H9 (cell line): ENCODE results near the gene CASK. TPM values are rescaled to one million over a fixed set of nuclear protein-coding genes. Genes with fewer than 3 reads are reported as not detected.

Source experiments
- DNase-seq: peaks from one replicate; pipeline ENCODE4 v3.0.0-alpha.2; 2017
- H2AFZ ChIP-seq: one replicate; pipeline ENCODE4 v1.6.1; 2013; ENCODE audit warnings: mild to moderate bottlenecking, low read length, control low read depth, moderate library complexity
- H2AK5ac ChIP-seq: 2 replicates; pipeline ENCODE4 v1.6.1; 2013; ENCODE audit warnings: low read length, control low read depth, mixed read lengths; ENCODE audit not compliant: insufficient read length
- H2BK120ac ChIP-seq: one replicate; pipeline ENCODE4 v1.6.1; 2013; ENCODE audit warnings: low read depth, mild to moderate bottlenecking, low read length, control low read depth, inconsistent platforms; ENCODE audit not compliant: poor library complexity, severe bottlenecking
- H2BK12ac ChIP-seq: 2 replicates; pipeline ENCODE4 v1.6.1; 2013; ENCODE audit warnings: low read length, control low read depth, mixed read lengths, low read depth; ENCODE audit not compliant: insufficient read length
- H2BK15ac ChIP-seq: 2 replicates; pipeline ENCODE4 v1.6.1; 2013; ENCODE audit warnings: low read depth, low read length, control low read depth
- H2BK20ac ChIP-seq: one replicate; pipeline ENCODE4 v1.6.1; 2013; ENCODE audit warnings: low read depth, mild to moderate bottlenecking, low read length, control low read depth, inconsistent platforms; ENCODE audit not compliant: poor library complexity, severe bottlenecking
- H2BK5ac ChIP-seq: 2 replicates; pipeline ENCODE4 v1.6.1; 2013; ENCODE audit warnings: low read length, control low read depth, mixed read lengths; ENCODE audit not compliant: insufficient read length
- H3K14ac ChIP-seq: 2 replicates; pipeline ENCODE4 v1.6.1; 2013; ENCODE audit warnings: low read length, control low read depth; ENCODE audit not compliant: insufficient read depth
- H3K18ac ChIP-seq: 2 replicates; pipeline ENCODE4 v1.6.1; 2013; ENCODE audit warnings: low read depth, mild to moderate bottlenecking, mixed read lengths, low read length, control low read depth; ENCODE audit not compliant: insufficient read length
- H3K23ac ChIP-seq: 2 replicates; pipeline ENCODE4 v1.6.1; 2013; ENCODE audit warnings: low read length, control low read depth, mixed read lengths, low read depth; ENCODE audit not compliant: insufficient read length
- H3K23me2 ChIP-seq: 2 replicates; pipeline ENCODE4 v1.6.1; 2013; ENCODE audit warnings: low read depth, mild to moderate bottlenecking, mixed read lengths, low read length, control low read depth; ENCODE audit not compliant: insufficient read length, poor library complexity, severe bottlenecking
- H3K27ac ChIP-seq: 2 replicates; pipeline ENCODE4 v1.5.1; 2013; ENCODE audit warnings: low read length, control low read depth, mixed read lengths, low read depth; ENCODE audit not compliant: insufficient read length
- H3K27me3 ChIP-seq: 2 replicates; pipeline ENCODE4 v1.6.1; 2013; ENCODE audit warnings: low read length, control low read depth, inconsistent platforms; ENCODE audit not compliant: insufficient read depth
- H3K4ac ChIP-seq: 2 replicates; pipeline ENCODE4 v1.6.1; 2013; ENCODE audit warnings: low read depth, mild to moderate bottlenecking, control low read depth, inconsistent platforms, low read length, moderate library complexity
- H3K4me1 ChIP-seq: 2 replicates; pipeline ENCODE4 v1.6.1; 2013; ENCODE audit warnings: low read length, control low read depth, inconsistent platforms; ENCODE audit not compliant: insufficient read depth
- H3K4me2 ChIP-seq: 2 replicates; pipeline ENCODE4 v1.6.1; 2013; ENCODE audit warnings: low read length, control low read depth, mixed read lengths; ENCODE audit not compliant: insufficient read length, insufficient read depth
- H3K56ac ChIP-seq: 2 replicates; pipeline ENCODE4 v1.6.1; 2013; ENCODE audit warnings: low read depth, mild to moderate bottlenecking, mixed read lengths, low read length, control low read depth; ENCODE audit not compliant: insufficient read length
- H3K79me1 ChIP-seq: 2 replicates; pipeline ENCODE4 v1.6.1; 2013; ENCODE audit warnings: low read depth, mild to moderate bottlenecking, moderate library complexity, low read length, control low read depth, inconsistent platforms; ENCODE audit not compliant: insufficient read depth, poor library complexity, severe bottlenecking
- H3K79me2 ChIP-seq: 2 replicates; pipeline ENCODE4 v1.6.1; 2013; ENCODE audit warnings: low read length, control low read depth, inconsistent platforms; ENCODE audit not compliant: insufficient read depth
- H3K9ac ChIP-seq: 2 replicates; pipeline ENCODE4 v1.6.1; 2013; ENCODE audit warnings: low read length, control low read depth, mixed read lengths; ENCODE audit not compliant: insufficient read length; ENCODE audit errors: extremely low read depth
- H3K9me3 ChIP-seq: one replicate; pipeline ENCODE4 v1.6.1; 2013; ENCODE audit warnings: low read depth, low read length, inconsistent platforms; ENCODE audit not compliant: control insufficient read depth
- H3T11ph ChIP-seq: one replicate; pipeline ENCODE4 v1.6.1; 2013; ENCODE audit warnings: mild to moderate bottlenecking, low read length, control low read depth, inconsistent platforms
- H4K20me1 ChIP-seq: one replicate; pipeline ENCODE4 v1.6.1; 2013; ENCODE audit not compliant: control insufficient read depth, insufficient read length, insufficient read depth
- H4K5ac ChIP-seq: 2 replicates; pipeline ENCODE4 v1.6.1; 2013; ENCODE audit warnings: low read depth, mild to moderate bottlenecking, mixed read lengths, low read length, control low read depth; ENCODE audit not compliant: insufficient read length
- H4K8ac ChIP-seq: replicated peaks from 2 replicates; pipeline ENCODE4 v1.6.1; 2013; ENCODE audit warnings: low read length, control low read depth, mixed read lengths, low read depth; ENCODE audit not compliant: insufficient read length
- H4K91ac ChIP-seq: 2 replicates; pipeline ENCODE4 v1.6.1; 2013; ENCODE audit warnings: low read depth, mild to moderate bottlenecking, moderate library complexity, mixed read lengths, low read length, control low read depth; ENCODE audit not compliant: insufficient read length
- H3K27ac Mint-ChIP-seq, 3 experiments: 2 replicates in 2 of 3; 3 replicates in 1 of 3; pipeline ENCODE4 v1.8.0; 2020 to 2021; ENCODE audit warnings: mixed read lengths in 3 of 3, mild to moderate bottlenecking in 1 of 3, moderate library complexity in 1 of 3
- H3K27me3 Mint-ChIP-seq: 2 replicates; pipeline ENCODE4 v1.8.0; 2021; ENCODE audit warnings: low read depth, mild to moderate bottlenecking, moderate library complexity, mixed read lengths
- H3K36me3 Mint-ChIP-seq, 3 experiments: 2 replicates in 2 of 3; 3 replicates in 1 of 3; pipeline ENCODE4 v1.8.0; 2020 to 2021; ENCODE audit warnings: low read depth in 3 of 3, mixed read lengths in 3 of 3; ENCODE audit not compliant: insufficient read depth in 1 of 3
- H3K4me1 Mint-ChIP-seq, 2 experiments: 2 replicates each; pipeline ENCODE4 v1.8.0; 2020; ENCODE audit warnings: mixed read lengths in 2 of 2
- H3K4me3 Mint-ChIP-seq, 2 experiments: 2 replicates in 1 of 2; 3 replicates in 1 of 2; pipeline ENCODE4 v1.8.0; 2020 to 2021; ENCODE audit warnings: mild to moderate bottlenecking in 2 of 2, mixed read lengths in 2 of 2, moderate library complexity in 1 of 2
- H3K9me3 Mint-ChIP-seq, 2 experiments: 2 replicates in 1 of 2; 3 replicates in 1 of 2; pipeline ENCODE4 v1.8.0; 2020; ENCODE audit warnings: mild to moderate bottlenecking in 2 of 2, mixed read lengths in 2 of 2, moderate library complexity in 1 of 2
- WGBS: extraction: QIAGEN DNeasy Blood & Tissue Kit; methylation state at CpG from one replicate; pipeline ENCODE4 v1.1.7; 2013; ENCODE audit warnings: missing lambda C conversion rate, low lambda C conversion rate, mixed read lengths; ENCODE audit not compliant: insufficient read length; ENCODE audit errors: extremely low coverage; 5-methylcytosine and 5-hydroxymethylcytosine counted together
- total RNA-seq: library from RNA; stranded (reverse); gene quantifications from 2 replicates; pipeline ENCODE4 v1.2.1, GENCODE V29; 2021
- TF ChIP-seq, protein P1 (sequence below): fragments of 200-600 bp; sonication (generic); conservative IDR thresholded peaks from 3 replicates; pipeline ENCODE4 v1.8.0; 2021; ENCODE audit warnings: antibody characterized with exemption, mild to moderate bottlenecking

CASK gene
- total RNA-seq, 1 experiment from 2014 or later, result 44.1 TPM

DNA sequence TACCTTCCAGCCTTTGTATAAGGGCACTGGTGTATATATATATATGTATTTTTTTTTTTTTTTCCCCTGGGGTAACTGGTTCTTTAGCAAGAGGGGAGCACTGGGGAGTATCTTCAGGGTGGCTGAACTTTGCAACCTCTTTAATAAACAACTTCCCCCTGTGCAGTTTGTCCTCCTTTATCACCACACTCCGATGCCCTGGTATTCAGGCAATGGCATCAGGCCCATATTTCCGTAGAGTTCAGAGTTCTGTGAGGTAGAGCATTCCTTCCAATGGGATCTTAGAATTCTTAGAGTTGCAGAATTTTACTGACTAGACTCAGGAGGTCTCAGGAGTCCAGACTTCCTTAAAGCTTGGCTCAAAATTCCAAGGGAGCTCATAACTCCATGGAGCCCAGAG is 451.6 kb downstream of the CASK start:
- peaks cover 42% of the 10 kb centered on the region in 2 experiments for H3K9me3 Mint-ChIP-seq
- no peak overlapping the region for H2AK5ac ChIP-seq
- no peak overlapping the region for H3K27ac Mint-ChIP-seq
- H3K4me3 Mint-ChIP-seq, result no peak overlapping the region
- TF ChIP-seq, protein P1, sequence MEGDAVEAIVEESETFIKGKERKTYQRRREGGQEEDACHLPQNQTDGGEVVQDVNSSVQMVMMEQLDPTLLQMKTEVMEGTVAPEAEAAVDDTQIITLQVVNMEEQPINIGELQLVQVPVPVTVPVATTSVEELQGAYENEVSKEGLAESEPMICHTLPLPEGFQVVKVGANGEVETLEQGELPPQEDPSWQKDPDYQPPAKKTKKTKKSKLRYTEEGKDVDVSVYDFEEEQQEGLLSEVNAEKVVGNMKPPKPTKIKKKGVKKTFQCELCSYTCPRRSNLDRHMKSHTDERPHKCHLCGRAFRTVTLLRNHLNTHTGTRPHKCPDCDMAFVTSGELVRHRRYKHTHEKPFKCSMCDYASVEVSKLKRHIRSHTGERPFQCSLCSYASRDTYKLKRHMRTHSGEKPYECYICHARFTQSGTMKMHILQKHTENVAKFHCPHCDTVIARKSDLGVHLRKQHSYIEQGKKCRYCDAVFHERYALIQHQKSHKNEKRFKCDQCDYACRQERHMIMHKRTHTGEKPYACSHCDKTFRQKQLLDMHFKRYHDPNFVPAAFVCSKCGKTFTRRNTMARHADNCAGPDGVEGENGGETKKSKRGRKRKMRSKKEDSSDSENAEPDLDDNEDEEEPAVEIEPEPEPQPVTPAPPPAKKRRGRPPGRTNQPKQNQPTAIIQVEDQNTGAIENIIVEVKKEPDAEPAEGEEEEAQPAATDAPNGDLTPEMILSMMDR, result no peak
- no peak overlapping the region for H4K5ac ChIP-seq
- H3K56ac ChIP-seq, result no peak overlapping the region
- no peaks in the 10 kb centered on the region for H3K79me1 ChIP-seq
- H3K36me3 Mint-ChIP-seq, result peaks cover 4 to 5% (median 4%) of the 10 kb centered on the region in 3 experiments; a peak in 4 of 7 replicates
- peaks cover 14 to 19% of the 10 kb centered on the region in 2 experiments for H3K4me1 Mint-ChIP-seq
- no peak overlapping the region for H2BK5ac ChIP-seq
- H3T11ph ChIP-seq, result no peak overlapping the region
- no peaks in the 10 kb centered on the region for H3K27me3 ChIP-seq
- DNase-seq, result no peak
- no peak overlapping the region for H3K9ac ChIP-seq
- no peak overlapping the region for H3K4me2 ChIP-seq
- H2AFZ ChIP-seq, result no peak overlapping the region
- no peaks in the 10 kb centered on the region for H3K23me2 ChIP-seq
- H4K20me1 ChIP-seq, result no peaks in the 10 kb centered on the region
- H3K4me1 ChIP-seq, result peaks cover 8% of the 10 kb centered on the region; the same call in 1 of the 2 replicates
- no peak overlapping the region for H3K27ac ChIP-seq
- H3K23ac ChIP-seq, result no peak overlapping the region
- no peak overlapping the region for H2BK12ac ChIP-seq
- no peak overlapping the region for H2BK15ac ChIP-seq
- H3K79me2 ChIP-seq, result no peaks in the 10 kb centered on the region
- H4K91ac ChIP-seq, result no peak overlapping the region
- H3K27me3 Mint-ChIP-seq, result no peaks in the 10 kb centered on the region
- H3K9me3 ChIP-seq, result no peaks in the 10 kb centered on the region
- H3K4ac ChIP-seq, result no peak overlapping the region
- H2BK20ac ChIP-seq, result no peak overlapping the region
- no CpG with 5 or more reads among the region's 2 CpGs for WGBS
- H4K8ac ChIP-seq, result no peak overlapping the region
- H3K14ac ChIP-seq, result no peak overlapping the region
- no peak overlapping the region for H2BK120ac ChIP-seq
- H3K18ac ChIP-seq, result no peak overlapping the region
